ENCODE results near the gene PLPPR1. TPM values are rescaled to one million over a fixed set of nuclear protein-coding genes. Genes with fewer than 3 reads are reported as not detected.

The PLPPR1 gene
- polyA plus RNA-seq, 3 donors = not detected

GRCh38 chr9:101254733-101255433 is 226.4 kb downstream of the PLPPR1 start:
- no peak overlapping the region for H3K9ac ChIP-seq (ENCODE audit: insufficient read depth, low read length, poor library complexity, severe bottlenecking)
- H4K20me1 ChIP-seq (ENCODE audit: insufficient read depth, low read length) = no peaks in the 10 kb centered on the region
- H3K4me3 Mint-ChIP-seq = no peak overlapping the region
- no peak for DNase-seq
- no peaks in the 10 kb centered on the region for H3K27me3 ChIP-seq (ENCODE audit: control insufficient read depth in 2 of 2, insufficient read depth in 2 of 2, low read length in 2 of 2)
- no peaks in the 10 kb centered on the region for H3K27me3 Mint-ChIP-seq (ENCODE audit: low read depth in 3 of 3)
- TF ChIP-seq CTCF (IDR thresholded peaks at IDR 0.05) = no peak
- 100% methylated on average over 1 of the region's 1 CpG for WGBS (ENCODE audit: insufficient coverage)
- no peaks in the 10 kb centered on the region for H3K79me2 ChIP-seq (ENCODE audit: insufficient read depth, low read length)
- H3K27ac Mint-ChIP-seq = no peak overlapping the region
- no peaks in the 10 kb centered on the region for H3K36me3 Mint-ChIP-seq
- H3K4me1 ChIP-seq (ENCODE audit: control insufficient read depth in 1 of 2, insufficient read depth in 2 of 2, low read length in 2 of 2) = no peaks in the 10 kb centered on the region
- H3K4me3 ChIP-seq (replicated peaks in 1 of 3; ENCODE audit: low read depth in 2 of 3, low read length in 3 of 3) = no peak overlapping the region
- H3K27ac ChIP-seq (ENCODE audit: low read depth in 1 of 2, low read length in 2 of 2) = no peak overlapping the region
- intact Hi-C loops (cut with micrococcal nuclease) = no loop called here
- peaks cover 0 to 2% (median 0%) of the 10 kb centered on the region in 7 donors for H3K9me3 Mint-ChIP-seq
- H3K4me2 ChIP-seq (replicated peaks; ENCODE audit: extremely low read depth, low read length, poor library complexity, severe bottlenecking) = no peak overlapping the region
- no peak overlapping the region for H2AFZ ChIP-seq (ENCODE audit: insufficient read depth, low read depth, low read length, poor library complexity, severe bottlenecking)
- H3K9me3 ChIP-seq (replicated peaks in 1 of 2; ENCODE audit: control insufficient read depth in 1 of 2, insufficient read depth in 1 of 2, low read length in 2 of 2) = no peaks in the 10 kb centered on the region
- H3K36me3 ChIP-seq (replicated peaks in 1 of 2; ENCODE audit: control insufficient read depth in 1 of 2, insufficient read depth in 2 of 2, low read length in 2 of 2) = no peaks in the 10 kb centered on the region
- no peaks in the 10 kb centered on the region for H3K4me1 Mint-ChIP-seq

GRCh38 chr9:101264727-101265126 is 236.2 kb downstream of the PLPPR1 start:
- H3K4me1 ChIP-seq (ENCODE audit: control insufficient read depth in 1 of 2, insufficient read depth in 2 of 2, low read length in 2 of 2) = no peaks in the 10 kb centered on the region
- H3K9me3 Mint-ChIP-seq = peaks cover 0 to 5% (median 0%) of the 10 kb centered on the region in 7 donors

More at GRCh38 chr9:101264727-101265126, 236.2 kb downstream of the PLPPR1 start:
- H3K4me3 Mint-ChIP-seq = no peak overlapping the region
- DNase-seq = no peak
- TF ChIP-seq CTCF (IDR thresholded peaks at IDR 0.05) = no peak
- H4K20me1 ChIP-seq (ENCODE audit: insufficient read depth, low read length) = no peaks in the 10 kb centered on the region
- no peaks in the 10 kb centered on the region for H3K27me3 ChIP-seq (ENCODE audit: control insufficient read depth in 2 of 2, insufficient read depth in 2 of 2, low read length in 2 of 2)
- H2AFZ ChIP-seq (ENCODE audit: insufficient read depth, low read depth, low read length, poor library complexity, severe bottlenecking) = no peak overlapping the region
- intact Hi-C loops (cut with micrococcal nuclease) = no loop called here
- H3K27ac ChIP-seq (ENCODE audit: low read depth in 1 of 2, low read length in 2 of 2) = no peak overlapping the region
- peaks cover 0 to 2% of the 10 kb centered on the region in 2 donors for H3K9me3 ChIP-seq (replicated peaks in 1 of 2; ENCODE audit: control insufficient read depth in 1 of 2, insufficient read depth in 1 of 2, low read length in 2 of 2)
- no peak overlapping the region for H3K4me2 ChIP-seq (replicated peaks; ENCODE audit: extremely low read depth, low read length, poor library complexity, severe bottlenecking)
- H3K36me3 Mint-ChIP-seq = no peaks in the 10 kb centered on the region
- H3K4me3 ChIP-seq (replicated peaks in 1 of 3; ENCODE audit: low read depth in 2 of 3, low read length in 3 of 3) = no peak overlapping the region
- peaks cover 0 to under 1% (median 0%) of the 10 kb centered on the region in 3 donors for H3K27me3 Mint-ChIP-seq (ENCODE audit: low read depth in 3 of 3)
- no peak overlapping the region for H3K9ac ChIP-seq (ENCODE audit: insufficient read depth, low read length, poor library complexity, severe bottlenecking)
- H3K4me1 Mint-ChIP-seq = no peaks in the 10 kb centered on the region
- H3K36me3 ChIP-seq (replicated peaks in 1 of 2; ENCODE audit: control insufficient read depth in 1 of 2, insufficient read depth in 2 of 2, low read length in 2 of 2) = no peaks in the 10 kb centered on the region
- H3K79me2 ChIP-seq (ENCODE audit: insufficient read depth, low read length) = no peaks in the 10 kb centered on the region
- H3K27ac Mint-ChIP-seq = no peak overlapping the region

Data from CD14-positive monocyte (primary cell).